DND-41 (cell line): Measurements from ENCODE around the gene SLC40A1.

Experiments
- CTCF ChIP-seq: IDR thresholded peaks from 2 replicates; pipeline ENCODE4 v1.5.1; 2012; ENCODE audit warnings: borderline replicate concordance, low read length, moderate library complexity, mild to moderate bottlenecking; ENCODE audit not compliant: poor library complexity, severe bottlenecking; ENCODE audit errors: extremely low read depth
- EZH2 ChIP-seq: IDR thresholded peaks from 3 replicates; pipeline ENCODE4 v1.6.1; 2012; ENCODE audit warnings: borderline replicate concordance, low read depth, mild to moderate bottlenecking, moderate library complexity, low read length, inconsistent platforms; ENCODE audit not compliant: severe bottlenecking

DNA sequence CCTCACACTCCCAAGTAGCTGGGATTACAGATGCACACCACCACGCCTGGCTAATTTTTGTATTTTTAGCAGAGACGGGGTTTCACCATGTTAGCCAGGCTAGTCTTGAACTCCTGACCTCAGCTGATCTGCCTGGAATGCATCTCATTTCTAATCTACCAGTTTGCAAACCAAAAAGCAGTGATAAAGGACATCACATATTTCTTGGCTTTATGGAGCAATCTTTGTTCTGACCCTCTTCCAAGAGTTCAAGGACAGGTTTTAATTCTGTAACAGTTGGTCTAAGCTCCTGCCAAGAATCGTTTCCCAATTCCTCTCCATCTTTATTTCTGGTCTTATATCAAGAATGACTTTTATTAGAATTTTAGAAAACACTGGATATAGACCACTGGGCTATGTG lies 67.7 kb downstream of the SLC40A1 start:
- TF ChIP-seq CTCF = no peak
- no peak for TF ChIP-seq EZH2
